Liver (tissue), 3 donors: ENCODE data around the gene CSNK1E.

Experiments
- ATF3 ChIP-seq: IDR thresholded peaks from 2 replicates; pipeline ENCODE4 v1.6.1; 2016; ENCODE audit warnings: antibody characterized with exemption
- CTCF ChIP-seq: fragments of 150-350 bp; IDR thresholded peaks from 2 replicates; pipeline ENCODE4 v1.5.1; 2017; ENCODE audit warnings: improper control_type of control experiment, low read depth, low read length; ENCODE audit not compliant: missing input control
- EGR1 ChIP-seq, 2 donors: IDR thresholded peaks; 2 replicates each; pipeline ENCODE4 v1.6.1; 2016 to 2018; ENCODE audit warnings: antibody characterized with exemption in 2 of 2, low read depth in 2 of 2
- HNF4G ChIP-seq: IDR thresholded peaks from 2 replicates; pipeline ENCODE4 v1.6.1; 2016; ENCODE audit warnings: antibody characterized with exemption
- JUND ChIP-seq, 2 donors: IDR thresholded peaks; 2 replicates each; pipeline ENCODE4 v1.6.1; 2016; ENCODE audit warnings: antibody characterized with exemption in 2 of 2
- MAX ChIP-seq: IDR thresholded peaks from 2 replicates; pipeline ENCODE4 v1.6.1; 2016; ENCODE audit warnings: antibody characterized with exemption
- NR2F2 ChIP-seq: IDR thresholded peaks from 2 replicates; pipeline ENCODE4 v1.6.1; 2016; ENCODE audit warnings: antibody characterized with exemption
- RAD21 ChIP-seq, 2 donors: IDR thresholded peaks; 2 replicates each; pipeline ENCODE4 v1.6.1; 2016; ENCODE audit warnings: antibody characterized with exemption in 2 of 2, mild to moderate bottlenecking in 2 of 2
- REST ChIP-seq: IDR thresholded peaks from 2 replicates; pipeline ENCODE4 v1.6.1; 2016; ENCODE audit warnings: antibody characterized with exemption, mild to moderate bottlenecking
- SP1 ChIP-seq: IDR thresholded peaks from 2 replicates; pipeline ENCODE4 v1.6.1; 2018; ENCODE audit warnings: antibody characterized with exemption, mild to moderate bottlenecking
- TAF1 ChIP-seq: conservative IDR thresholded peaks from 2 replicates; pipeline ENCODE4 v1.6.1; 2016; ENCODE audit warnings: antibody characterized with exemption, mild to moderate bottlenecking
- YY1 ChIP-seq: IDR thresholded peaks from 2 replicates; pipeline ENCODE4 v1.6.1; 2016; ENCODE audit warnings: antibody characterized with exemption, mild to moderate bottlenecking
- ZBTB33 ChIP-seq: IDR thresholded peaks from 2 replicates; pipeline ENCODE4 v1.6.1; 2016; ENCODE audit warnings: antibody characterized with exemption
- donor health status: healthy.
- donor health status: healthy.

GRCh38 chr22:38313384-38313955 is 3.8 kb downstream of the CSNK1E start:
- TF ChIP-seq YY1 (no peak), CTCF (no peak), SP1 (peak; percentile 45), RAD21 (IDR thresholded peaks at IDR 0.05) (peak in 1 of 2 donors; percentile 6), REST (no peak), EGR1 (IDR thresholded peaks at IDR 0.05; ENCODE audit: low read depth in 2 of 2) (no peak), ATF3 (no peak), JUND (IDR thresholded peaks at IDR 0.05) (no peak), MAX (no peak), NR2F2 (peak; percentile 85), TAF1 (no peak), HNF4G (no peak), ZBTB33 (no peak)
